ENCODE measurements around the gene DLK1.

GRCh38 chr14:100727873-100728240 is 1.2 kb downstream of the DLK1 start:
- TF ChIP-seq CTCF (IDR thresholded peaks at IDR 0.05) (no peak), POLR2A (IDR thresholded peaks at IDR 0.05) (no peak)

All from transverse colon (tissue), 3 donors.